HepG2 (cell line): ENCODE data around the gene OR2S2. TPM values are rescaled to one million over a fixed set of nuclear protein-coding genes. Genes with fewer than 3 reads are reported as not detected.

Experiments
- ATAC-seq: fragments of 200-7000 bp; cut with Tn5 transposase; 3 replicates; pipeline ENCODE4 v1.9.1; 2020; ENCODE audit warnings: mild to moderate bottlenecking, moderate library complexity
- BruUV-seq: library from RNA; stranded (reverse); fragments of 400-500 nt; replicated peaks from 2 replicates; lab custom pipeline; 2021; lab: Mats Ljungman, UMichigan
- CTCF ChIA-PET: fragments of 300-600 bp; formaldehyde crosslinking; extraction: SDS; loops from one replicate; lab custom pipeline; 2021; ENCODE audit warnings: low total read pairs, inconsistent platforms, low intra/inter-chr PET ratio; lab: Yijun Ruan, JAX
- POLR2A ChIA-PET: fragments of 350-600 bp; sonication (Branson Sonifier 250); formaldehyde crosslinking; loops from one replicate; lab custom pipeline; 2020; ENCODE audit warnings: antibody characterized with exemption, inconsistent platforms; lab: Yijun Ruan, JAX
- DNase-seq: peaks from one replicate; pipeline ENCODE4 v3.0.0-alpha.2; 2015; ENCODE audit warnings: low spot score
- FAIRE-seq: peaks from 3 replicates; lab custom pipeline; 2011; peaks lifted over from hg19 to GRCh38; lab: Jason Lieb, UNC
- H2AFZ ChIP-seq: one replicate; pipeline ENCODE4 v1.6.1; 2011; ENCODE audit warnings: low read length, inconsistent platforms
- H3K27ac ChIP-seq: fragments of 300-600 bp; 3 replicates; pipeline ENCODE4 v1.8.0; 2011; ENCODE audit warnings: mixed run types, mild to moderate bottlenecking, mixed read lengths, low read length, inconsistent platforms; ENCODE audit not compliant: insufficient read depth; ENCODE audit errors: extremely low read length
- H3K27me3 ChIP-seq, 2 experiments: fragments of 200-600 bp in 1 of 2; 2 replicates in 1 of 2; 3 replicates in 1 of 2; pipeline versions ENCODE4 v1.6.0 to v1.8.0; 2011; ENCODE audit warnings: low read length in 2 of 2, mild to moderate bottlenecking in 2 of 2, moderate library complexity in 2 of 2, inconsistent platforms in 1 of 2; ENCODE audit not compliant: insufficient read depth in 2 of 2, control insufficient read depth in 1 of 2
- H3K36me3 ChIP-seq, 2 experiments: fragments of 200-600 bp in 1 of 2; replicated peaks in 1 of 2; 2 replicates in 1 of 2; 3 replicates in 1 of 2; pipeline versions ENCODE4 v1.5.1 to v1.8.0; 2011; ENCODE audit warnings: low read length in 2 of 2, inconsistent platforms in 1 of 2; ENCODE audit not compliant: insufficient read depth in 2 of 2, control insufficient read depth in 1 of 2
- H3K4me1 ChIP-seq: 2 replicates; pipeline ENCODE4 v1.5.1; 2012; ENCODE audit warnings: low read length, inconsistent platforms; ENCODE audit not compliant: insufficient read depth
- H3K4me2 ChIP-seq: 2 replicates; pipeline ENCODE4 v1.6.0; 2011; ENCODE audit warnings: low read depth, low read length, inconsistent platforms
- H3K4me3 ChIP-seq, 3 experiments: fragments of 200-600 bp in 1 of 3; sonication (generic), shearing (Covaris generic) in 1 of 3; replicated peaks in 1 of 3; 2 replicates each; pipeline ENCODE4 v1.5.1; 2011 to 2016; ENCODE audit warnings: low read length in 3 of 3, inconsistent platforms in 2 of 3, low read depth in 2 of 3, mild to moderate bottlenecking in 2 of 3, control low read depth in 1 of 3, mixed read lengths in 1 of 3; ENCODE audit not compliant: insufficient read depth in 1 of 3
- H3K79me2 ChIP-seq: one replicate; pipeline ENCODE4 v1.6.1; 2011; ENCODE audit warnings: low read length, inconsistent platforms; ENCODE audit not compliant: insufficient read depth
- H3K9ac ChIP-seq: 2 replicates; pipeline ENCODE4 v1.6.0; 2011; ENCODE audit warnings: mild to moderate bottlenecking, low read depth, low read length, inconsistent platforms; ENCODE audit not compliant: insufficient read depth
- H3K9me3 ChIP-seq: 2 replicates; pipeline ENCODE4 v1.5.1; 2012; ENCODE audit warnings: mild to moderate bottlenecking, low read length
- H4K20me1 ChIP-seq: 2 replicates; pipeline ENCODE4 v1.6.0; 2011; ENCODE audit warnings: inconsistent platforms, mild to moderate bottlenecking, low read length, moderate library complexity; ENCODE audit not compliant: insufficient read depth
- ATF6 ChIP-seq: sonication (generic); formaldehyde crosslinking; conservative IDR thresholded peaks from 2 replicates; pipeline ENCODE4 v1.4.0; 2020; ENCODE audit warnings: missing genetic modification reagents
- ATF7-NPFF ChIP-seq: sonication (generic); formaldehyde crosslinking; IDR thresholded peaks from 2 replicates; pipeline ENCODE4 v1.8.1; 2023; ENCODE audit warnings: mild to moderate bottlenecking, low read depth, missing genetic modification reagents, moderate library complexity
- BORCS8-MEF2B ChIP-seq: sonication (generic); formaldehyde crosslinking; IDR thresholded peaks from 2 replicates; pipeline ENCODE4 v1.8.0; 2022; ENCODE audit warnings: mild to moderate bottlenecking, missing genetic modification reagents
- ZNF260 ChIP-seq: sonication (generic); formaldehyde crosslinking; IDR thresholded peaks from 2 replicates; pipeline ENCODE4 v1.4.0; 2020; ENCODE audit warnings: missing genetic modification reagents, low read depth, mild to moderate bottlenecking, borderline replicate concordance
- ZNF687 ChIP-seq: sonication (generic); formaldehyde crosslinking; IDR thresholded peaks from 2 replicates; pipeline ENCODE4 v1.5.1; 2020; ENCODE audit warnings: mild to moderate bottlenecking, missing genetic modification reagents, moderate library complexity
- ZNF790 ChIP-seq: sonication (generic); formaldehyde crosslinking; IDR thresholded peaks from 2 replicates; pipeline ENCODE4 v1.8.0; 2022; ENCODE audit warnings: missing genetic modification reagents, mild to moderate bottlenecking, borderline replicate concordance
- WGBS: methylation state at CpG from one replicate; pipeline ENCODE4 v1.1.6; 2017; ENCODE audit warnings: low lambda C conversion rate; 5-methylcytosine and 5-hydroxymethylcytosine counted together
- in situ Hi-C: cut with HindIII; loops from 2 replicates; pipeline ENCODE4 v1.10.0; 2017; ENCODE audit warnings: low pct_unique_long_range_greater_than_20kb; ENCODE audit not compliant: extremely low pct_ligation_motif_present
- intact Hi-C: fragments of 100-400 bp; cut with micrococcal nuclease; formaldehyde crosslinking; loops from one replicate; pipeline ENCODE4 v1.10.0; 2022; ENCODE audit not compliant: unreplicated experiment
- polyA plus RNA-seq, 8 experiments: library from polyadenylated mRNA; depleted of rRNA in 3 of 8; stranded (reverse) in 7 of 8; unstranded in 1 of 8; fragments of >200 nt; fragmentation: Illumina TruSeq in 4 of 8; extraction: Trizol in 4 of 8; gene quantifications; 2 replicates each; pipeline versions ENCODE4 v1.2.1 to v1.2.3, GENCODE V29; 2011 to 2016; ENCODE audit warnings: low read depth in 4 of 8, missing spikeins in 1 of 8, mixed read lengths in 1 of 8; ENCODE audit not compliant: insufficient read depth in 1 of 8
- total RNA-seq, 5 experiments: library from RNA; depleted of rRNA; stranded (reverse); fragments of >200 nt; fragmentation: Illumina TruSeq; extraction: Trizol; gene quantifications; 2 replicates each; pipeline ENCODE4 v1.2.3, GENCODE V29; 2016; ENCODE audit warnings: low read depth in 1 of 5

Gene OR2S2
- total and polyA plus RNA-seq, 2 of the 13 experiments (the other 11 are each of a cell fraction or from before 2014, with no cell fraction given), result not detected

- TF ChIP-seq ZNF687, result 0 out of 2 replicates have a peak, but pooled peaks have one; percentile 10
Measured at GRCh38 chr9:35912791-35913400, 45.1 kb downstream of the OR2S2 start (continued).

- in situ Hi-C loops, result no loop called here
- H3K9ac ChIP-seq, result no peak overlapping the region
- WGBS, result 44% methylated on average over 10 of the region's 10 CpGs
- DNase-seq, result no peak
- H3K4me2 ChIP-seq, result no peak overlapping the region
- H3K4me3 ChIP-seq, result no peak overlapping the region
- H2AFZ ChIP-seq, result no peak overlapping the region
- POLR2A ChIA-PET, result no interaction called here
- H4K20me1 ChIP-seq, result no peaks in the 10 kb centered on the region
- no peaks in the 10 kb centered on the region for H3K36me3 ChIP-seq
- peaks cover 84% of the 10 kb centered on the region for H3K4me1 ChIP-seq
- intact Hi-C loops, result no loop called here
- no peak for FAIRE-seq
- CTCF ChIA-PET, result interaction anchor here (1.5 kb wide), 1 partner anchor 10 kb away, joined by 3 read pairs; no protein-coding TSS in a partner anchor
- no peak for ATAC-seq
- H3K27ac ChIP-seq, result no peak overlapping the region
- BruUV-seq, result no TSS peak
- no peaks in the 10 kb centered on the region for H3K9me3 ChIP-seq
- TF ChIP-seq ATF6 (CRISPR knock-in tag) (no peak), ZNF260 (CRISPR knock-in tag) (no peak), ATF7-NPFF (CRISPR knock-in tag) (no peak), BORCS8-MEF2B (no peak), ZNF790 (no peak)
- H3K79me2 ChIP-seq, result no peaks in the 10 kb centered on the region
- peaks cover 0 to 4% of the 10 kb centered on the region in 2 experiments; a peak in 1 of 5 replicates for H3K27me3 ChIP-seq
Measured at GRCh38 chr9:35911690-35912089, 46.3 kb downstream of the OR2S2 start.
